Subcutaneous adipose tissue (tissue), 4 donors: ENCODE results near the gene HP1BP3. TPM values are rescaled to one million over a fixed set of nuclear protein-coding genes. Genes with fewer than 3 reads are reported as not detected.

ENCODE experiments used
- CTCF ChIP-seq: fragments of 450-650 bp; IDR thresholded peaks from one replicate; pipeline ENCODE4 v1.5.1; 2016; ENCODE audit warnings: low read depth, mild to moderate bottlenecking, control low read depth, antibody characterized with exemption, moderate library complexity
- total RNA-seq, 4 donors: library from RNA; depleted of rRNA; stranded (reverse); fragments of >200 nt; gene quantifications; one replicate each; pipeline ENCODE4 v1.1.0, GENCODE V29; 2016

HP1BP3 gene
- total RNA-seq, 4 donors from 2014 or later, result 192 to 273 (median 229) TPM

- no peak for TF ChIP-seq CTCF
These were observed 88.8 kb downstream of the HP1BP3 start for GRCh38 chr1:20698195-20698910.

DNA sequence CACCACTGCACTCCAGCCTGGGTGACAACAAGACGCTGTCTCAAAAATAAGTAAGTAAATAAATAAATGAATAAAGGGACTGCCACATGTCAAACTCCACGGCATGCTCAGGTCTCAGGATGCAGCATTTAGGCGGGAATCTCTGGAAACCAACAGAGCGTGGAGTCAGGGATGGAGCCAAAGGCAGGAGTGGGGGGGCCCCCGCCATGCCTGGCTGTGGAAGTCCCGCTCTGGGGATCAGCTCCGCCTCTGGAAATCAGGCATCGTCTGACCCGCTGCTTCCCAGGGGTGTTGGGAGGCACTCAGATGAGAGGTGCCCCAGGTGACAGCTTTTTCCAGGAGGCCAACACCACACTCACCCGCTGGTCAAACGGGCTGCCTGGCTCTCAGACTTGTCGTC is 89.5 kb downstream of the HP1BP3 start:
- TF ChIP-seq CTCF, result no peak

DNA sequence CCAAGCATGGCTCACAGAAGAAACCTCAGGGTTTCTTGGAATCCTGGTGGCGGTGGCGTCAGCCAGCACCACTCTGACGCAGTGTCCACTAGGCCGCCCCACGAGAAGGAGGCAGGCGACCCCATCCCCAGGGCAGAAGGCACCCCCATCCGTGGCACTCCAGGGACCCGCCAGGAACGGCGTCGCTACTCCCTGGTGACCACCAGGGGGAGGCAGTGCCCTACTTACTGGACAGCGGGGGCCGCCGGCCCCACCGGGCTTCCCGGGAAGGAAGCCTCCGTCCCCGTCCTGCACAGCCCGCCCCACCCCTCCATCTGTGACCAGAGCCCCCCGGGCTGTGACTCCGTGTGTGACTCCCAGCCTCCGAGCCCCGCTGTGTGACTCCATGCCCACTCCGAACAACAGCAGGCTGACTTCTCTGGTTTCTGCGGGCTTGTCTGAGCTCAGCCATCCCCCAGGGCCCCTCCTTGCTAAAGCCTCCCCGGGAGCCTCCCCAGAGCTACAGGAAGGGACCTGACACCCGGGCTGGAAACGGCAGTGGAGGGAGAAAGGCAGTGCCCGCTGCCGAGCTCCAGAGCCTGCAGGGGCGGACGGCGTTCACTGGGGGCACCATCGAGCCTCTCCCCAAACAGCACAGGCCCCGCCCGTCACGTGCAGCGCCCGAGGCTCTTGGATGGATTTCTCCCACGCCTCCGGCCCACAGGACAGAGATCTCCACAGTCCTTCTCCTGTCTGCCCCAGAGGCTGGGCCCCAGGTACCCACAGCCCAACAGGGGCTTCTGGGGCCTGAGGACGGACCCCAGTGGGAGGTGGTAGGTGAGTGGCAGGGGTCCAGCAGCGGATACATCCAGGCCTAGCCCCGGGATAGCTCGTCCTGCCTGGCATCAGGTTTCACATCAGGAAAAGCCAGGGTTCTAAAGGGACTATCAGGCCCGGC is 90.4 kb downstream of the HP1BP3 start:
- no peak for TF ChIP-seq CTCF

GRCh38 chr1:20695515-20695914 is 91.6 kb downstream of the HP1BP3 start:
- TF ChIP-seq CTCF, result no peak

- no peak for TF ChIP-seq CTCF
These were observed 93.5 kb downstream of the HP1BP3 start for GRCh38 chr1:20693623-20694022.

Other genes with a start within 250 kb of the HP1BP3 start
- gene FAM43B, start 234.7 kb downstream of the HP1BP3 start, total RNA-seq, result under 1 TPM in 1 of 4 donors, not detected in 3; 0.38 TPM
- gene CDA, start 198.2 kb downstream of the HP1BP3 start, total RNA-seq, result 1 to 10 TPM in 2 of 4 donors, under 1 TPM in 1, not detected in 1; 0.68 to 4.9 (median 2.4) TPM
- gene PINK1, start 153.8 kb downstream of the HP1BP3 start, total RNA-seq, result 100 to 1,000 TPM in 3 of 4 donors, 10 to 100 TPM in 1; 73.7 to 169 (median 129) TPM
- gene DDOST, start 125.9 kb downstream of the HP1BP3 start, total RNA-seq, result 100 to 1,000 TPM in 2 of 4 donors, 10 to 100 TPM in 2; 80.1 to 118 (median 105) TPM
- gene KIF17, start 69.3 kb downstream of the HP1BP3 start, total RNA-seq, result 10 to 100 TPM in 1 of 4 donors, 1 to 10 TPM in 3; 2.0 to 12.4 (median 4.1) TPM
- gene SH2D5, start 54.6 kb downstream of the HP1BP3 start, total RNA-seq, result not detected